ENCODE results near the gene AQP10. TPM values are rescaled to one million over a fixed set of nuclear protein-coding genes. Genes with fewer than 3 reads are reported as not detected.
A peak's percentile ranks its signal among the peaks of the same experiment; 100 is the strongest.

Gene AQP10
- total and polyA plus RNA-seq, 9 of the 15 experiments (the other 6 are each of a cell fraction or from before 2014, with no cell fraction given), result 0.37 to 9.7 (median 1.9) TPM

GRCh38 chr1:154325583-154326545, 5.0 kb downstream of the AQP10 start (continued):
- TF ChIP-seq ZNF146 (CRISPR knock-in tag; IDR thresholded peaks at IDR 0.05; ENCODE audit: unreplicated experiment), result no peak
- TF ChIP-seq TEAD2 (tag; IDR thresholded peaks at IDR 0.05), result no peak
- TF ChIP-seq CAMTA2 (CRISPR knock-in tag; conservative IDR thresholded peaks at IDR 0.05), result 0 out of 2 replicates have a peak, but pooled peaks have one; percentile 76
- TF ChIP-seq ZBTB1 (CRISPR knock-in tag; IDR thresholded peaks at IDR 0.05; ENCODE audit: borderline replicate concordance, low read depth), result no peak
- TF ChIP-seq MTF1 (CRISPR knock-in tag; IDR thresholded peaks at IDR 0.05; ENCODE audit: borderline replicate concordance), result no peak
- TF ChIP-seq MTA1 (IDR thresholded peaks at IDR 0.05; ENCODE audit: borderline replicate concordance), result no peak
- TF ChIP-seq STAT5A (IDR thresholded peaks at IDR 0.05; ENCODE audit: borderline replicate concordance, low read length), result no peak
- TF ChIP-seq SMARCC2 (IDR thresholded peaks at IDR 0.05; ENCODE audit: low read depth), result peak; percentile 53; the same call in 1 of the 2 replicates
